GM12892 (cell line): Measurements from ENCODE around the gene MLPH.

Experiments used
- DNase-seq: peaks from one replicate; pipeline ENCODE4 v3.0.0; 2011; ENCODE audit not compliant: insufficient read length
- FAIRE-seq: peaks from 2 replicates; lab custom pipeline; 2011; peaks lifted over from hg19 to GRCh38; lab: Jason Lieb, UNC
- POLR2A ChIP-seq: IDR thresholded peaks from 2 replicates; pipeline ENCODE4 v1.6.1; 2011; ENCODE audit warnings: low read depth, low read length, control low read depth
- POLR2AphosphoS5 ChIP-seq: IDR thresholded peaks from 2 replicates; pipeline ENCODE4 v1.6.1; 2011; ENCODE audit warnings: low read depth, low read length, control low read depth
- TAF1 ChIP-seq: IDR thresholded peaks from 2 replicates; pipeline ENCODE4 v1.6.1; 2011; ENCODE audit warnings: low read depth, mild to moderate bottlenecking, control low read depth, low read length, borderline replicate concordance

Gene MLPH

GRCh38 chr2:237564526-237565131, 77.6 kb downstream of the MLPH start:
- TF ChIP-seq TAF1 (no peak), POLR2AphosphoS5 (no peak), POLR2A (no peak)
- no peak for DNase-seq
- FAIRE-seq = no peak

DNA sequence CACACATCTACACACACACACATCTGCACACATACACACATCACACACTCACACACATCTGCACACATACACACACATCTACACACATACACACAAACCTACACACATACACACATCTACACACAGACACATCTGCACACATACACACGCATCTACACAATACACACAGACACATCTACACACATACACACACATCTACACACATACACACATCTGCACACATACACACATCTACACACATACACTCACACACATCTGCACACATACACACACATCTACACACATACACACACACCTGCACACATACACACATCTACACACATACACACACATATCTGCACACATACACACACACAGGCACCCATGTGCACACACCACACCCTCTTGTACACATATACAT, 78.9 kb downstream of the MLPH start:
- no peak for DNase-seq
- FAIRE-seq = peak; percentile 21
- TF ChIP-seq POLR2AphosphoS5 = no peak
- TF ChIP-seq POLR2A = no peak
- no peak for TF ChIP-seq TAF1

- FAIRE-seq (no peak), DNase-seq (no peak)
- no peak for TF ChIP-seq POLR2AphosphoS5
- TF ChIP-seq POLR2A = no peak
- TF ChIP-seq TAF1 = no peak
Observed at GRCh38 chr2:237566401-237567235, 79.6 kb downstream of the MLPH start, which contains the start of gene PRLH. PRLH (plus strand) TSS chr2:237566574; CDS start chr2:237566574, 0 bp downstream.

DNA sequence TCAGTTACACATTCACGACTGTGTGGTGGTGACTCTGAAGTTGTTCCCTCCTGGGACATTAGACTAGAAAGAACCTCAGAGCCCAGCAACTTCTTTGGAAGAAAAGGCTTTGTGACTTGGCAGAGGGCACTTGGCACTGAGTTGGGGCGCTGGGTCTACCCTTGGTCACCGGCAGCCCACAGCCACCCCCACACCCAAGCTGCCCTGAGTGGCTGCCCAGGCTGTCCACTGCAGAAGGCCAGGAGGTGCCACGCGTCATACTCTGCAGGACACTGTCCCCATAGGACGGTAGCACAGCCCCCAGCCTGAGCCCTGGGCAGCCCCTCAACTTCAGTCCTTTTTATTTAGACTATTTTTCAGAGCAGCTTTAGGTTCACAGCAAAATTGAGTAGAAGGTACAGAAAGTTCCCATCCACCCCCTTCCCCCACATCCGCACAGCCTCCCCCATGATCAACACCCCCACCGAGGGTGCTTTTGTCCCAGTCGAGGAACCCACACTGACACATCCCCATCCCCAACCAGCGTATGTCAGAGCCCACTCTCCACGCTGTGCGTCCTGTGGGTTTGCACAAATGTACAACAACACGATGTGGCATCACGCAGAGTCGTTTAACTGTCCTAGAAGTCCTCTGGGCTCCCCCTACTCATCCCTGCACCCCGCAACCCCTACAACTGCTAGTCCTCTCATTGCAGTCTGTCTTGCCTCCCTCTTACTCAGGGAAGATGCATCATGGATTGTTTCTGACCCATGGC, 80.4 kb downstream of the MLPH start:
- TF ChIP-seq TAF1 = no peak
- TF ChIP-seq POLR2A = no peak
- no peak for TF ChIP-seq POLR2AphosphoS5
- FAIRE-seq (no peak), DNase-seq (no peak)

DNA sequence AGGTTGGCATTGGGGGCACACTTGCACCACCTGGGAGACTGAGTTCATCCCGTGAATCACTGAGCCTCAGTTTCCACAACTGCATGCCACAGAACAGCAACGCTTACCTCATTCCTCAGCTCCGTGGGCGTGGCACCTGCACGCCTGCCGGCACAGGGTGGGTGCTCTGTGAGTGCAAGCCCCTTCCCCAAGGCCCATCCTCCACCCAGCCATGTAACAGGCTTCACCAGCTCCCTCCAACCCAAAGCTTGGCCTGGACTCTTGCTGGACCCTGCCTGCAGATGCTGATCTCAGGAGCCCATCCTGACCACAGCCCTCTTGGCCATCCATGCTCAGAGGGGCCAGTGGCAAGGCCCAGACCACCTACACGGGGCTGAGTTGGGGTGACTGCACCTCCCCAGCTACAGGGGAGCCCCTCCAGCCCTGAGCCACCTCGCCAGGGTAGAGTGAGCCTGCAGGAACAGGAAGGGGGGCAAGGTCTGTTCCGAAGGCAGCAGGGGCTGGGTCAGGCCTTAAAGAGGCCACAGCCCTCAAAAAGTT, 81.1 kb downstream of the MLPH start:
- TF ChIP-seq POLR2A = no peak
- DNase-seq (no peak), FAIRE-seq (no peak)

GRCh38 chr2:237569041-237569440, 82.0 kb downstream of the MLPH start:
- no peak for DNase-seq
- TF ChIP-seq POLR2AphosphoS5 = no peak
- no peak for TF ChIP-seq POLR2A
- TF ChIP-seq TAF1 = no peak
- FAIRE-seq = no peak

GRCh38 chr2:237569896-237570295, 82.8 kb downstream of the MLPH start:
- FAIRE-seq (no peak), DNase-seq (no peak)

GRCh38 chr2:237570776-237571335, 83.8 kb downstream of the MLPH start:
- no peak for TF ChIP-seq TAF1
- no peak for TF ChIP-seq POLR2A
- TF ChIP-seq POLR2AphosphoS5 = no peak
- no peak for DNase-seq
- no peak for FAIRE-seq

More at GRCh38 chr2:237569896-237570295, 82.8 kb downstream of the MLPH start:
- no peak for TF ChIP-seq TAF1

GRCh38 chr2:237571551-237571950, 84.5 kb downstream of the MLPH start:
- FAIRE-seq (no peak), DNase-seq (no peak)
- TF ChIP-seq POLR2AphosphoS5 (no peak), TAF1 (no peak), POLR2A (no peak)

DNA sequence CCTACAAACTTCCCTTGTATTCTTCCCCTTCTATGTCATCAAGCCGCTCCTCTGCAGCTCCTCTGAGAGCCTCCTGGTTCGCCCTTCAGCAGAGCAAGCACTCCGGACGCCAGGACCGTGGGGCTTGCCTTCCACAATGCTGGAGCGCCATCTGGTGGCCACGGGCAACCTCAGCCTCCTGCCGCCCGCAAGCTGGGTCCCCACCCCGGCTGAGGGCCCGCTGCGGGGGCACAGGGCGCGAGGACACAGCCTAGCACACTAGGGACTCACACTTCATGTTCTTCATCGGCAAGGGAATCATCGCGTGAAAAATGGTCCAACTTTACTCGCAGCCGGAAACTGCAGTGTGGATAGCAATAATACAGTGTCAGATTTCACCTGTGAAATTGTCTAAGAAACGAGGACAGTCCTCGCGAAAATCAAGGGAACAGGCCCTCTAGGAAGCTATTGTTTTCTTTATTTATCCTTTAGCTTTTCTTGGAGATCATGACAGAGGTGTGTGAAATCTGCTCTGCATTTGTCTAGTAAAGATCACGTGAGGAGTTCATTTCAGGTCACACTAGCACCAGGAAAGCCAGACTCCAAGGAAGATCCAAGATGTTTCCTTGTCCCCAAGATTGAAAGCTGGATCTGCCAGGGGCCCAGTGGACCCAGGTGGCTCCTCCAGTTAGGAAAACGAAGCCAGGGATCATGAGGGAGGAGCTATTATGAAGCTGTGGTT, 85.1 kb downstream of the MLPH start:
- DNase-seq (peak; percentile 99), FAIRE-seq (peak; percentile 92)
- no peak for TF ChIP-seq POLR2A
- TF ChIP-seq TAF1 = no peak
- TF ChIP-seq POLR2AphosphoS5 = no peak
